ENCODE measurements around the gene COX7A2L. TPM values are rescaled to one million over a fixed set of nuclear protein-coding genes. Genes with fewer than 3 reads are reported as not detected.

The COX7A2L gene
- total and polyA plus RNA-seq, 2 experiments from 2014 or later = 112 to 149 TPM

- no peak overlapping the region for H3K4me2 ChIP-seq
- H3F3A ChIP-seq (replicated peaks; ENCODE audit: low read depth) = no peaks in the 10 kb centered on the region
- Mint-ChIP-seq H3K4me3 (no peak overlapping the region), H3K9me3 (no peaks in the 10 kb centered on the region), H3K27ac (no peak overlapping the region), H3K36me3 (ENCODE audit: low read depth) (peaks cover 41% of the 10 kb centered on the region), H3K4me1 (no peaks in the 10 kb centered on the region), H3K27me3 (ENCODE audit: insufficient read depth, low read depth, poor library complexity) (no peaks in the 10 kb centered on the region)
- H3K36me3 ChIP-seq (ENCODE audit: insufficient read depth) = peaks cover 34% of the 10 kb centered on the region
- no peaks in the 10 kb centered on the region for H3K27me3 ChIP-seq (ENCODE audit: insufficient read depth)
- H2AFZ ChIP-seq = no peak overlapping the region
- no peaks in the 10 kb centered on the region for H3K9me2 ChIP-seq (ENCODE audit: insufficient read depth)
- ATAC-seq (no peak), DNase-seq (ENCODE audit: low spot score) (peak; percentile 35)
- H3K4me1 ChIP-seq (ENCODE audit: insufficient read depth) = no peaks in the 10 kb centered on the region
- H3K27ac ChIP-seq (ENCODE audit: low read depth) = no peak overlapping the region
- no peaks in the 10 kb centered on the region for H3K79me2 ChIP-seq (replicated peaks; ENCODE audit: insufficient read depth)
- TF ChIP-seq, protein P1, sequence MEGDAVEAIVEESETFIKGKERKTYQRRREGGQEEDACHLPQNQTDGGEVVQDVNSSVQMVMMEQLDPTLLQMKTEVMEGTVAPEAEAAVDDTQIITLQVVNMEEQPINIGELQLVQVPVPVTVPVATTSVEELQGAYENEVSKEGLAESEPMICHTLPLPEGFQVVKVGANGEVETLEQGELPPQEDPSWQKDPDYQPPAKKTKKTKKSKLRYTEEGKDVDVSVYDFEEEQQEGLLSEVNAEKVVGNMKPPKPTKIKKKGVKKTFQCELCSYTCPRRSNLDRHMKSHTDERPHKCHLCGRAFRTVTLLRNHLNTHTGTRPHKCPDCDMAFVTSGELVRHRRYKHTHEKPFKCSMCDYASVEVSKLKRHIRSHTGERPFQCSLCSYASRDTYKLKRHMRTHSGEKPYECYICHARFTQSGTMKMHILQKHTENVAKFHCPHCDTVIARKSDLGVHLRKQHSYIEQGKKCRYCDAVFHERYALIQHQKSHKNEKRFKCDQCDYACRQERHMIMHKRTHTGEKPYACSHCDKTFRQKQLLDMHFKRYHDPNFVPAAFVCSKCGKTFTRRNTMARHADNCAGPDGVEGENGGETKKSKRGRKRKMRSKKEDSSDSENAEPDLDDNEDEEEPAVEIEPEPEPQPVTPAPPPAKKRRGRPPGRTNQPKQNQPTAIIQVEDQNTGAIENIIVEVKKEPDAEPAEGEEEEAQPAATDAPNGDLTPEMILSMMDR (conservative IDR thresholded peaks at IDR 0.05; ENCODE audit: low read depth in 2 of 2) = peak; percentile 33 to 60; a peak in 3 of 4 replicates
- no peak for TF ChIP-seq REST (IDR thresholded peaks at IDR 0.05; ENCODE audit: unreplicated experiment)
- TF ChIP-seq NANOG (IDR thresholded peaks at IDR 0.05; ENCODE audit: borderline replicate concordance) = no peak
- TF ChIP-seq, protein P2, sequence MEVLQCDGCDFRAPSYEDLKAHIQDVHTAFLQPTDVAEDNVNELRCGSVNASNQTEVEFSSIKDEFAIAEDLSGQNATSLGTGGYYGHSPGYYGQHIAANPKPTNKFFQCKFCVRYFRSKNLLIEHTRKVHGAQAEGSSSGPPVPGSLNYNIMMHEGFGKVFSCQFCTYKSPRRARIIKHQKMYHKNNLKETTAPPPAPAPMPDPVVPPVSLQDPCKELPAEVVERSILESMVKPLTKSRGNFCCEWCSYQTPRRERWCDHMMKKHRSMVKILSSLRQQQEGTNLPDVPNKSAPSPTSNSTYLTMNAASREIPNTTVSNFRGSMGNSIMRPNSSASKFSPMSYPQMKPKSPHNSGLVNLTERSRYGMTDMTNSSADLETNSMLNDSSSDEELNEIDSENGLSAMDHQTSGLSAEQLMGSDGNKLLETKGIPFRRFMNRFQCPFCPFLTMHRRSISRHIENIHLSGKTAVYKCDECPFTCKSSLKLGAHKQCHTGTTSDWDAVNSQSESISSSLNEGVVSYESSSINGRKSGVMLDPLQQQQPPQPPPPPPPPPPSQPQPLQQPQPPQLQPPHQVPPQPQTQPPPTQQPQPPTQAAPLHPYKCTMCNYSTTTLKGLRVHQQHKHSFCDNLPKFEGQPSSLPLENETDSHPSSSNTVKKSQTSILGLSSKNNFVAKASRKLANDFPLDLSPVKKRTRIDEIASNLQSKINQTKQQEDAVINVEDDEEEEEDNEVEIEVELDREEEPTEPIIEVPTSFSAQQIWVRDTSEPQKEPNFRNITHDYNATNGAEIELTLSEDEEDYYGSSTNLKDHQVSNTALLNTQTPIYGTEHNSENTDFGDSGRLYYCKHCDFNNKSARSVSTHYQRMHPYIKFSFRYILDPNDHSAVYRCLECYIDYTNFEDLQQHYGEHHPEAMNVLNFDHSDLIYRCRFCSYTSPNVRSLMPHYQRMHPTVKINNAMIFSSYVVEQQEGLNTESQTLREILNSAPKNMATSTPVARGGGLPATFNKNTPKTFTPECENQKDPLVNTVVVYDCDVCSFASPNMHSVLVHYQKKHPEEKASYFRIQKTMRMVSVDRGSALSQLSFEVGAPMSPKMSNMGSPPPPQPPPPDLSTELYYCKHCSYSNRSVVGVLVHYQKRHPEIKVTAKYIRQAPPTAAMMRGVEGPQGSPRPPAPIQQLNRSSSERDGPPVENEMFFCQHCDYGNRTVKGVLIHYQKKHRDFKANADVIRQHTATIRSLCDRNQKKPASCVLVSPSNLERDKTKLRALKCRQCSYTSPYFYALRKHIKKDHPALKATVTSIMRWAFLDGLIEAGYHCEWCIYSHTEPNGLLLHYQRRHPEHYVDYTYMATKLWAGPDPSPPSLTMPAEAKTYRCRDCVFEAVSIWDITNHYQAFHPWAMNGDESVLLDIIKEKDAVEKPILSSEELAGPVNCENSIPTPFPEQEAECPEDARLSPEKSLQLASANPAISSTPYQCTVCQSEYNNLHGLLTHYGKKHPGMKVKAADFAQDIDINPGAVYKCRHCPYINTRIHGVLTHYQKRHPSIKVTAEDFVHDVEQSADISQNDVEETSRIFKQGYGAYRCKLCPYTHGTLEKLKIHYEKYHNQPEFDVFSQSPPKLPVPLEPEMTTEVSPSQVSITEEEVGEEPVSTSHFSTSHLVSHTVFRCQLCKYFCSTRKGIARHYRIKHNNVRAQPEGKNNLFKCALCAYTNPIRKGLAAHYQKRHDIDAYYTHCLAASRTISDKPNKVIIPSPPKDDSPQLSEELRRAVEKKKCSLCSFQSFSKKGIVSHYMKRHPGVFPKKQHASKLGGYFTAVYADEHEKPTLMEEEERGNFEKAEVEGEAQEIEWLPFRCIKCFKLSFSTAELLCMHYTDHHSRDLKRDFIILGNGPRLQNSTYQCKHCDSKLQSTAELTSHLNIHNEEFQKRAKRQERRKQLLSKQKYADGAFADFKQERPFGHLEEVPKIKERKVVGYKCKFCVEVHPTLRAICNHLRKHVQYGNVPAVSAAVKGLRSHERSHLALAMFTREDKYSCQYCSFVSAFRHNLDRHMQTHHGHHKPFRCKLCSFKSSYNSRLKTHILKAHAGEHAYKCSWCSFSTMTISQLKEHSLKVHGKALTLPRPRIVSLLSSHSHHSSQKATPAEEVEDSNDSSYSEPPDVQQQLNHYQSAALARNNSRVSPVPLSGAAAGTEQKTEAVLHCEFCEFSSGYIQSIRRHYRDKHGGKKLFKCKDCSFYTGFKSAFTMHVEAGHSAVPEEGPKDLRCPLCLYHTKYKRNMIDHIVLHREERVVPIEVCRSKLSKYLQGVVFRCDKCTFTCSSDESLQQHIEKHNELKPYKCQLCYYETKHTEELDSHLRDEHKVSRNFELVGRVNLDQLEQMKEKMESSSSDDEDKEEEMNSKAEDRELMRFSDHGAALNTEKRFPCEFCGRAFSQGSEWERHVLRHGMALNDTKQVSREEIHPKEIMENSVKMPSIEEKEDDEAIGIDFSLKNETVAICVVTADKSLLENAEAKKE (CRISPR knock-in tag; IDR thresholded peaks at IDR 0.05) = no peak
- no peak for TF ChIP-seq EZH2phosphoT487 (IDR thresholded peaks at IDR 0.05; ENCODE audit: unreplicated experiment)
- no peak for TF ChIP-seq ZNF331 (CRISPR knock-in tag; IDR thresholded peaks at IDR 0.05; ENCODE audit: low read depth)
- H3K4me3 ChIP-seq = no peak overlapping the region
- H4K20me1 ChIP-seq (replicated peaks; ENCODE audit: insufficient read depth) = 0 out of 2 replicates have a peak, but pooled peaks cover 8% of the 10 kb centered on the region
Measured at GRCh38 chr2:42328148-42328833, 32.7 kb downstream of the COX7A2L start.
